GM21423 (cell line): ENCODE data around the gene STMN3.

ENCODE experiments used
- ATAC-seq: cut with Tn5 transposase; IDR thresholded peaks from one replicate; pipeline ENCODE4 v1.9.1; 2021; ENCODE audit warnings: mild to moderate bottlenecking, moderate library complexity; ENCODE audit not compliant: unreplicated experiment

The STMN3 gene

GRCh38 chr20:63591147-63591533 is 62.1 kb downstream of the STMN3 start:
- no peak for ATAC-seq

GRCh38 chr20:63590218-63591146 is 62.7 kb downstream of the STMN3 start:
- ATAC-seq, result no peak
